ENCODE data around the gene THRA. TPM values are rescaled to one million over a fixed set of nuclear protein-coding genes. Genes with fewer than 3 reads are reported as not detected.

Gene THRA
- 10 to 100 TPM; 37.9 to 45.2 TPM for total RNA-seq
- polyA plus RNA-seq (ENCODE audit: insufficient read length in 6 of 6), result 10 to 100 TPM; 69.3 to 80.7 (median 75.3) TPM
- long read RNA-seq, donor 1, full-length matches to known transcripts, result 18 of 43 reads
- long read RNA-seq, donor 1, partial matches to known transcripts, result 25 of 43 reads
- long read RNA-seq, donor 1, other reads (novel, unspliced or antisense), result 0 of 43 reads
- long read RNA-seq, donor 2, full-length matches to known transcripts, result 20 of 26 reads
- long read RNA-seq, donor 2, partial matches to known transcripts, result 6 of 26 reads
- long read RNA-seq, donor 2, other reads (novel, unspliced or antisense), result 0 of 26 reads
- long read RNA-seq, donor 3, full-length matches to known transcripts, result 9 of 9 reads
- long read RNA-seq, donor 3, partial matches to known transcripts, result 0 of 9 reads
- long read RNA-seq, donor 3, other reads (novel, unspliced or antisense), result 0 of 9 reads
- long read RNA-seq, donor 4, partial matches to known transcripts, result 3 of 5 reads
- long read RNA-seq, donor 4, other reads (novel, unspliced or antisense), result 0 of 5 reads
- long read RNA-seq, donor 5, full-length matches to known transcripts, result 17 of 56 reads
- long read RNA-seq, donor 5, partial matches to known transcripts, result 39 of 56 reads
- long read RNA-seq, donor 5, other reads (novel, unspliced or antisense), result 0 of 56 reads
- long read RNA-seq, donor 6, full-length matches to known transcripts, result 10 of 10 reads
- long read RNA-seq, donor 6, partial matches to known transcripts, result 0 of 10 reads
- long read RNA-seq, donor 6, other reads (novel, unspliced or antisense), result 0 of 10 reads
- long read RNA-seq, donor 7, full-length matches to known transcripts, result 8 of 8 reads
- long read RNA-seq, donor 7, partial matches to known transcripts, result 0 of 8 reads
- long read RNA-seq, donor 7, other reads (novel, unspliced or antisense), result 0 of 8 reads
- long read RNA-seq, donor 8, full-length matches to known transcripts, result 9 of 9 reads
- long read RNA-seq, donor 8, partial matches to known transcripts, result 0 of 9 reads
- long read RNA-seq, donor 8, other reads (novel, unspliced or antisense), result 0 of 9 reads
- long read RNA-seq, donor 9, result 0 reads
- long read RNA-seq, donor 10, partial matches to known transcripts, result 2 of 2 reads
- long read RNA-seq, donor 10, other reads (novel, unspliced or antisense), result 0 of 2 reads
- long read RNA-seq, donor 11, result 0 reads
- long read RNA-seq, donor 12, full-length matches to known transcripts, result 15 of 15 reads
- long read RNA-seq, donor 12, partial matches to known transcripts, result 0 of 15 reads
- long read RNA-seq, donor 12, other reads (novel, unspliced or antisense), result 0 of 15 reads

- peak within 1 kb of the TSS; percentile 91 to 98 for H3K4me3 ChIP-seq
- H3K9me3 ChIP-seq, result no peaks in the 10 kb centered on the region
- DNase-seq (peak; percentile 63 to 95 (median 78)), ATAC-seq (peak; percentile 84)
- H3K4me1 ChIP-seq, result peaks cover 16 to 47% of the 10 kb centered on the region in 2 donors
- no peaks in the 10 kb centered on the region for H3K36me3 ChIP-seq
- peak within 1 kb of the TSS; percentile 86 to 94 for H3K27ac ChIP-seq
- TF ChIP-seq, protein P1, sequence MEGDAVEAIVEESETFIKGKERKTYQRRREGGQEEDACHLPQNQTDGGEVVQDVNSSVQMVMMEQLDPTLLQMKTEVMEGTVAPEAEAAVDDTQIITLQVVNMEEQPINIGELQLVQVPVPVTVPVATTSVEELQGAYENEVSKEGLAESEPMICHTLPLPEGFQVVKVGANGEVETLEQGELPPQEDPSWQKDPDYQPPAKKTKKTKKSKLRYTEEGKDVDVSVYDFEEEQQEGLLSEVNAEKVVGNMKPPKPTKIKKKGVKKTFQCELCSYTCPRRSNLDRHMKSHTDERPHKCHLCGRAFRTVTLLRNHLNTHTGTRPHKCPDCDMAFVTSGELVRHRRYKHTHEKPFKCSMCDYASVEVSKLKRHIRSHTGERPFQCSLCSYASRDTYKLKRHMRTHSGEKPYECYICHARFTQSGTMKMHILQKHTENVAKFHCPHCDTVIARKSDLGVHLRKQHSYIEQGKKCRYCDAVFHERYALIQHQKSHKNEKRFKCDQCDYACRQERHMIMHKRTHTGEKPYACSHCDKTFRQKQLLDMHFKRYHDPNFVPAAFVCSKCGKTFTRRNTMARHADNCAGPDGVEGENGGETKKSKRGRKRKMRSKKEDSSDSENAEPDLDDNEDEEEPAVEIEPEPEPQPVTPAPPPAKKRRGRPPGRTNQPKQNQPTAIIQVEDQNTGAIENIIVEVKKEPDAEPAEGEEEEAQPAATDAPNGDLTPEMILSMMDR (IDR thresholded peaks at IDR 0.05), result no peak
- intact Hi-C loops (cut with DNase I), result no loop called here
- H3K27me3 ChIP-seq, result no peaks in the 10 kb centered on the region
These were observed at the start of gene THRA for GRCh38 chr17:40062329-40063186. Gene THRA (plus strand): TSS chr17:40062965. CDS start chr17:40074489, 11,524 bp downstream.

DNA sequence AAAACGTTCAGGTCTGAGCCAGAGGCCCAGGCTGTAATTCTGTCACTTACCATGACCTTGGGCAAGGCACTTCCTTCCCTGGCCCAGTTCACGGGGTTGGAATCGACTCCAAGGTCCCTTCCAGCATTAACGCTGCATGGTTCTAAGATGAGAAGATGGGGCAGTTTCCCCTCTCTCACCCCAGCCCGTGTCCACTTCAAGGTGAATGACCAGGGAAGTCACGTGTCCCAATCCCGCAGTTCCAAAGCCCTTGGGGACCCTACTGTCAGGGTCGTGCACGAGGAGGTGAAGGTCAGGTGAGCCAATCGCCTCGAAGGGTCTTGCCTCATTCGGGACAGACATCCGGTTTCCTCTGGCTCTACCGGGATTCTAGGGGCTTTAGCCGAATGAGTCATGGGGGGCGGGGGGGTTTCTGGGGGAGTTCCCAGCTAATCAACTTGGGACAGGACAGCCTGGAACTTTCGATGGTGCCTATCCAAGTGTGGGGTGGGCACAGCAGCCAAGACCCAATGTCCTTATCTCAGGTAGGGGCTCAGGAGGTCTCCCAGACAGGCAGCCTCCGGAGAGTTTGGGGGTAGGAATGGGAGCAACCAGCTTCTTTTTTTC lies 48.3 kb upstream of the THRA start:
- peak; percentile 4 for ATAC-seq
- Histone ChIP-seq H3K4me3 (no peak overlapping the region), H3K9me3 (no peaks in the 10 kb centered on the region), H3K4me1 (peaks cover 24 to 61% of the 10 kb centered on the region in 2 donors), H3K36me3 (peaks cover 0 to 7% of the 10 kb centered on the region in 2 donors), H3K27me3 (no peaks in the 10 kb centered on the region), H3K27ac (peak overlapping the region in 1 of 2 donors; percentile 35)
- intact Hi-C loops (cut with DNase I), result no loop called here
- peak in 1 of 4 donors; percentile 11 for DNase-seq
- TF ChIP-seq, protein P1 (IDR thresholded peaks at IDR 0.05), result no peak

GRCh38 chr17:40015005-40015997 lies 47.5 kb upstream of the THRA start, which contains the start of gene CSF3:
Gene CSF3 (plus strand): TSS chr17:40015440. CDS start chr17:40015475, 35 bp downstream.
- Histone ChIP-seq H3K36me3 (peaks cover 0 to 15% of the 10 kb centered on the region in 2 donors), H3K4me1 (peaks cover 24 to 69% of the 10 kb centered on the region in 2 donors), H3K27me3 (no peaks in the 10 kb centered on the region), H3K27ac (peak within 1 kb of the TSS; percentile 19 to 35), H3K9me3 (no peaks in the 10 kb centered on the region), H3K4me3 (peak within 1 kb of the TSS in 1 of 2 donors; percentile 5)
- ATAC-seq, result peak; percentile 72
- peak in 3 of 4 donors; percentile 57 to 76 (median 67) for DNase-seq
- TF ChIP-seq, protein P1 (IDR thresholded peaks at IDR 0.05), result no peak
- intact Hi-C loops (cut with DNase I), result no loop called here

Measured in left lung (tissue), 14 donors.